ENCODE measurements around the gene NNT.

DNA sequence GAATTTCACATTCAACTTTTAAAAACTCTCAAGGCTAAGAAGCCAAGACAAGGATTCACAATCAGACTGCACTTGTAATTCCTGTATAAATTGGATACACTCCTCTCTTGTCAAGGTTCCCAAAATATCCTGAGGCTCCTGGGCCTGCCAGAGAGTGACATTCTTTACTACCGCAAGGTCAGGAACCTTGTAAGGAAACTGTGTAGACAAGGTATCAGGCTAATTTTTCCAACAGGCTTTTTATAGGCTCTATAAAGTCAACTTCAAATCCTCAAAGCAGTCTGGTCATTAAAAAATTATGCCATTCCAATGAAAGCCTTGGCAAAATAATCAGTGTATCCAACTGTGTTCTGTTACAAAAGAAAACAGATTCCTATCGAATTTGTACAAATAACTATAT, 30.6 kb upstream of the NNT start:
- no peak for TF ChIP-seq EZH2 (IDR thresholded peaks at IDR 0.05; ENCODE audit: borderline replicate concordance, low read depth, low read length, severe bottlenecking)
- TF ChIP-seq, protein P1, sequence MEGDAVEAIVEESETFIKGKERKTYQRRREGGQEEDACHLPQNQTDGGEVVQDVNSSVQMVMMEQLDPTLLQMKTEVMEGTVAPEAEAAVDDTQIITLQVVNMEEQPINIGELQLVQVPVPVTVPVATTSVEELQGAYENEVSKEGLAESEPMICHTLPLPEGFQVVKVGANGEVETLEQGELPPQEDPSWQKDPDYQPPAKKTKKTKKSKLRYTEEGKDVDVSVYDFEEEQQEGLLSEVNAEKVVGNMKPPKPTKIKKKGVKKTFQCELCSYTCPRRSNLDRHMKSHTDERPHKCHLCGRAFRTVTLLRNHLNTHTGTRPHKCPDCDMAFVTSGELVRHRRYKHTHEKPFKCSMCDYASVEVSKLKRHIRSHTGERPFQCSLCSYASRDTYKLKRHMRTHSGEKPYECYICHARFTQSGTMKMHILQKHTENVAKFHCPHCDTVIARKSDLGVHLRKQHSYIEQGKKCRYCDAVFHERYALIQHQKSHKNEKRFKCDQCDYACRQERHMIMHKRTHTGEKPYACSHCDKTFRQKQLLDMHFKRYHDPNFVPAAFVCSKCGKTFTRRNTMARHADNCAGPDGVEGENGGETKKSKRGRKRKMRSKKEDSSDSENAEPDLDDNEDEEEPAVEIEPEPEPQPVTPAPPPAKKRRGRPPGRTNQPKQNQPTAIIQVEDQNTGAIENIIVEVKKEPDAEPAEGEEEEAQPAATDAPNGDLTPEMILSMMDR (IDR thresholded peaks at IDR 0.05; ENCODE audit: borderline replicate concordance, extremely low read depth, low read length, poor library complexity, severe bottlenecking): no peak

Measured in DND-41 (cell line).